ENCODE measurements around the gene BCL2L11.
"Not testable (repeated sequence)": the region's sequence is repeated elsewhere in the genome, so short reads cannot be mapped to it uniquely, and the experiment has no call there.

The BCL2L11 gene, protein sequence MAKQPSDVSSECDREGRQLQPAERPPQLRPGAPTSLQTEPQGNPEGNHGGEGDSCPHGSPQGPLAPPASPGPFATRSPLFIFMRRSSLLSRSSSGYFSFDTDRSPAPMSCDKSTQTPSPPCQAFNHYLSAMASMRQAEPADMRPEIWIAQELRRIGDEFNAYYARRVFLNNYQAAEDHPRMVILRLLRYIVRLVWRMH

DNA sequence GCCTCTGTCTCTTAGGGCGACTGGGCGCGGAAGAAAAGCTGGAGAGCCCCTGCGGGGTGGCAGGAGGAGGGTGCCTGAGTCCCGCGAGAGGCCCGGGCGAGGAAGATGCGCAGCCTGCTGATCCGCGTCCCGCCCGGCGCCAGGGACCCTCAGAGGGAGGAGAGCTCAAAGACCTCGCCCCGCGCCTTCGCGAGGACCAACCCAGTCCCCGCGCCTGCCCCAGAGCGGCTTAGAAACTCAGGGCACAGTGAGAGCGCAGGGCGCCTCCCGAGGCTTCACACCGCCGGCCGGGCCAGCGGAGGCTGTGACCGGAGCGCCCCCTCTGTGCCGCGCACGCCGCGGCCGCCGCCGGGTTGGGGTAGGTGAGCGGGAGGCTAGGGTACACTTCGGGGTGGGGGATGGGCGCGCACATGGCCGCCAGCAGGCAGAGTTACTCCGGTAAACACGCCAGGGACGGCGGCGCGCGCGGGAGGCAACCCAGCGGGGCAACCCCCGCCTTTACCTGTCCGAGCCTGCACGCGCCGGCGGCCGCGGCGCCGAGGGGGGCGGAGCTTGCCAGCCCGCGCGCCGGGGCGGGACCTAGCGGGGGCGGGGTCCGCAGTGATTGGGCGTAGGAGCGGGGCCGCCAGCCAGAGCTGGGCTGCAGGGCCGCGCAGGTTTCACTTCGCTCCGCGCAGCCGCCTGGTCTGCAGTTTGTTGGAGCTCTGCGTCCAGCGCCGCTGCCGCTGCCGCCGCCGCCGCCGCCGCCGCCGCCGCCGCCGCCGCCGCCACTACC, at the start of gene BCL2L11:
TSS of gene BCL2L11 (plus strand) at position 662 of the 775 bp plus-strand sequence. CDS start 2,832 bp downstream, outside the sequence.
- peak; percentile 91 for DNase-seq (ENCODE audit: low spot score)

GRCh38 chr2:111071600-111072171, 49.0 kb upstream of the BCL2L11 start:
- no peak for DNase-seq (ENCODE audit: low spot score)

DNA sequence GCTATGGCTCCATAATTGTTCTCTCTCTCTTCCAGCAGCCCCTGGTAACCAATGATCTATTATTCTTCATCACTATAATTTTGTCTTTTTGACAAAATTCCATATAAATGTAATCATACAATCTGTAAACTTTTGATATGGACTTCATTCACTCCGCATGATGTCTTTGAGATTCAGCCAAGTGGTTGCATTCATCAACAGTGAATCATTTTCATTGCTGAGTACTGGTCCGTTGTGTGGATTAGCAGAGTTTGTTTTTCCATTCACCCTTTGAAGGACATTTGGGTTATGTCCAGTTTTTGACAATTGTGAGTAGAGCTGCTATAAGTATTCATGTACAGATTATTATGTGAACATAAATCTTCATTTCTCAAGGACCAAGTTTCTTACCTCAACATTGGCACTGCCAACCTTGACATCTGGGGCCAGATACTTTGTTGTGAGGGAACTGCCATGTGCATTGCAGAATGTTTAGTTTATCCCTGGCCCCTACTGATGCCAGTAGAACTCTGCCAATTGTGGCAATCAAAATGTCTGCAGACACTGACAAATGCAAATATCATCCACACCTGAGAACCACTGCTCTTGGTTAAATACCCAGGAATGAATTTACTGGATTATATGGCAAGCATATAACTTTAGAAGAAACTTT, 48.4 kb upstream of the BCL2L11 start:
- no peak for DNase-seq (ENCODE audit: low spot score)

DNA sequence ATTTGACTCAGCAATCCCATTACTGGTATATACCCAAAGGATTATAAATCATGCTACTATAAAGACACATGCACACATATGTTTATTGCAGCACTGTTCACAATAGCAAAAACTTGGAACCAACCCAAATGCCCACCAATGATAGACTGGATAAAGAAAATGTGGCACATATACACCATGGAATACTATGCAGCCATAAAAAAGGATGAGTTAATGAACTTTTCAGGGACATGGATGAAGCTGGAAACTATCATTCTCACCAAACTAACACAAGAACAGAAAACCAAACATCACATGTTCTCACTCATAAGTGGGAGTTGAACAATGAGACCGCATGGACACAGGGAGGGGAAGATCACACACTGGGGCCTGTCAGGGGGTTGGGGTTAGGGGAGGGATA, 38.1 kb upstream of the BCL2L11 start:
- DNase-seq (ENCODE audit: low spot score): not testable (repeated sequence)

DNA sequence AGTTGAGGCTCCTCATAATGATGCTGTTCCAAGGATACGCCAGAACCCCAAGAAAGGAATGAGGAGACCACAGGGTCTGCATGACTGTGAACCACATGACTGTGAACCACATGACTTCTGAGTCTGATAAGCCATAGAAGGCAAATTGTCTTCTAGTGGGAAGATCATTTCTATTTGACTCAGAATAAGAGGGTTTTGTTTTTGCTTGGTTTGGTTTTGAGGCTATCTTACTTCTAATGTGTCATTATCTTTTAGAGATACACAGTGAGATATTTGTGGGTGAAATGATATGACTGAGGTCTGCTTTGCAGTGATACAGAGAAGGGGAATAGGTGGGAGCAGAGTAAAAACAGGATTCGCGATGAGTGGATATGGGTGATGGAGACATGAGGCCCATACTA, 28.9 kb upstream of the BCL2L11 start:
- DNase-seq (ENCODE audit: low spot score): no peak

DNA sequence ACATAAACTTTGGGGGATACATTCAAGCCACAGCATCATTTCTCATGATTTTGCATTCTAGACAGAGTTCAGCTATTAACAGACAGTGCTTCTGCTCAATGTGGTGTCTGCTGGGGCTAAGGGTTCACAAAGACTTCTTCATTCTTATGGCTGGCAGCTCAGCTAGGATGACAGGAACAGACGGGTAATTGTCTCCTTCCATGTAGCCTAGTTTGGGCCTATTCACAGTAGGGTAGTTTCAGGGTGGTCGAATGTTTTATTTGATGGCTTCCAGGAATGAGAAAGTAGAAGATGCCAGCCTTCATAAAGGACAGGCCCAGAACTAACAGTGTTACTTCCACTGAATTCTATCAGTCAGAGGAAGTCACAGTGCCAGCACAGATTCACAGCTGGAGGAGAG, 26.0 kb upstream of the BCL2L11 start:
- no peak for DNase-seq (ENCODE audit: low spot score)

GRCh38 chr2:111095434-111095833, 25.3 kb upstream of the BCL2L11 start:
- DNase-seq (ENCODE audit: low spot score): no peak

DNA sequence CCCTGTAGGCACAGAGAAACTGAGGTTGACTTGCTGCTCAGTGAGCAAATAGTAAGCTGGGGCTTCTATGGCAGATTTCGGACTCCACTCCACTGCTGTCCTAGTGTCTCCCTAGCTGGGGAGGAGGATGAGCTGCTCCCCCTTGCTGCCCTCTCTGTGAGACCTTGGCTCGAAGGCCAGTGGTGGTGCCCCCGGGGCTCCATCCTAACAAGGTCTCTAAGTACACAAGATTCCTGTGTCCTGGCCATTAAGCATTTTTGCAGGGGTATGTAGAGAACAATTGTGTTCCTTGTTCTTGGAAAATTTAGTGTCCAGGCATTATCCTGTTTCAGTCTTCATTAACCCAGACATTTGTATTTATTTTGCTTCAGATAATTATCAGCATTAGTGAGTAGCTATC, 21.3 kb upstream of the BCL2L11 start:
- no peak for DNase-seq (ENCODE audit: low spot score)

- no peak for DNase-seq (ENCODE audit: low spot score)
Observed at GRCh38 chr2:111100087-111100764, 20.5 kb upstream of the BCL2L11 start.

- no peak for DNase-seq (ENCODE audit: low spot score)
Observed at GRCh38 chr2:111100765-111101162, 19.9 kb upstream of the BCL2L11 start.

GRCh38 chr2:111101592-111101991, 19.1 kb upstream of the BCL2L11 start:
- DNase-seq (ENCODE audit: low spot score): no peak

DNA sequence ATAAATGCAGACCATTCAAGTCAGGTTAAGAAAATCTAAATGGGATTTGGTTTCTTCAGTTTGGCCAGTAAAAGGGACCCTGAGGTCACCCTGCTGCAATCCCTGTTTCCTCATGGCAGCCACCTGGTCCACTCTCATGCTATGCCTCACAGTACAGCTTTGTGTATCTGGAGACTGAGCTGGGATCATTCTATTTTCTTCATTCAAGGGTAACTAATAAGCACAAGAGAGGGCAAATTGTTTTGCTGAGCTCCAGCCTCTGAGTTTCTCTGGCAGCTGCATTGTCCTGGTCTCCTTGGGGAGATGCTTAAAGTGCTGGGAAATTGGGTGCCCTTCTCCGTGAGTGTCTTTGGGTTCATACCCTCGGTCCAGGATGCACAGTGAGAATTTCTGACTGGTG, 18.5 kb upstream of the BCL2L11 start:
- no peak for DNase-seq (ENCODE audit: low spot score)

GRCh38 chr2:111105926-111106325, 14.8 kb upstream of the BCL2L11 start:
- DNase-seq (ENCODE audit: low spot score): no peak

DNA sequence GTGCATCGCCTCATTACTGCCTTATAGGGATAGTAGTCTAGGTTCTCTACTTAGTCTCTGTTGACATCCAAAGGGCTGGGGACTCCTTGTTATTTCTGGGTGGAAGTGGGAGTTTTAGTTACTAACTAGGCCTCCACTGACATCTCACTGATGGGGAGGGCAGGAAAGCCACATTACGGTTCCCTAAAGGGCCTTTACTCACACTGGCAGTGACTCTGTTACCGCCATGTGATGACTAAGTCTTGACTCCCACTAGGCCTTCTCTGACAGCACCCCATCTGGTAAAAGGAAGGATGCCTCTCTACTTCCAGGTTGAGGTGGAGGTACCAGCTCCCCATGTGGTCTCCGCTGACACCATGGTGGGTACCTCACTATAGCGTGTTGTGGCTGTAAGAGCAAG, 14.0 kb upstream of the BCL2L11 start:
- DNase-seq (ENCODE audit: low spot score): no peak

- no peak for DNase-seq (ENCODE audit: low spot score)
Observed at GRCh38 chr2:111108745-111109271, 11.9 kb upstream of the BCL2L11 start.

DNA sequence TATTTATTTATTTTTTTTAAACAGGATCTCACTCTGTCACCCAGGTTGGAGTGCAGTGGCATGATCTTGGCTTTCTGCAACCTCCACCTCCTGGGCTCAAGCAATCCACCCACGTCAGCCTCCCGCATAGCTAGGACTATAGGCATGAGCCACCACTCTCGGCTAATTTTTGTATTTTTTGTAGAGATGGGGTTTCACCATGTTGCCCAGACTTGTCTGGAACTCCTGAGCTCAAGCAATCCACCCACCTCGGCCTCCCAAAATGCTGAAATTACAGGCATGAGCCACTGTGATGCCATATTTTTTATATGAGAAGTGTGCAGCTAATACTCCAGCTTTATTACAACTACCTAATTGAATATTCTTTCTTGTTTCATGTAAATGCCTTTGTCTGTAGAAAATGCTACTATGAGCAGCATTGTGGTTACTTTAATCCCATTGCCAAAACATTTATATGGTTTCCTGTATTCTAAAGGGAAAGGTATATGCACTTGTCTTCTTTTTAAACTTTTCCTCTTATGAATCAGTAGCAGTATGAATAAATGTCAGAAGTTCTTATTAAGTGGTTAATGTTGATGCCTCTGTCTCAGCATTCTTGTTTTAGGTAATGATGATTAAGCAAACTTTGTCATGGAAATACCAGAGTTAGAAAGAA, 9.5 kb upstream of the BCL2L11 start:
- DNase-seq (ENCODE audit: low spot score): no peak

DNA sequence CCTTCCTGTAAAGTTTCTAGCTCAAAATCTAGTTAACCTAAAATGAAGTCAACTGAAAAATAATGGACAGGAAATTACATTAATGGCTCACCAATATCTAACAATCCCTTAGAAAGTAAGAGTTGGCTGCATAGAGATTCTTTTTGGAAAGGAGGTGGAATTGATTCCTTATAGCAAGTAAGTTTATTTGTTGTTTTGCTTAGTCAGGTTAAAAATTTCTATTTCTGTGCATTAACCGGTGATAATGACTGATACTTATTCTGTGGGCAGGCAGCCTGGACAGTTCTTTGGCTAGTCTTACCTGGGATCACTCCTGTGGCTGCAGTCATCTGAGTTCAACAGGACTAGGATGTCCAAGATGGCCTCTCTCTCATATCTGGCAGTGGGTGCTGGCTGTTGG, 6.9 kb upstream of the BCL2L11 start:
- no peak for DNase-seq (ENCODE audit: low spot score)

- DNase-seq (ENCODE audit: low spot score): no peak
Observed at GRCh38 chr2:111116011-111116746, 4.5 kb upstream of the BCL2L11 start.

- peak; percentile 98 for DNase-seq (ENCODE audit: low spot score)
Observed at GRCh38 chr2:111116843-111117597, 3.7 kb upstream of the BCL2L11 start.

Measured in HuH-7.5 (cell line).